ENCODE results near the gene STRIP2.
"Not testable (repeated sequence)": the region's sequence is repeated elsewhere in the genome, so short reads cannot be mapped to it uniquely, and the experiment has no call there.

STRIP2 gene

GRCh38 chr7:129470411-129470810, 36.2 kb downstream of the STRIP2 start:
- Histone ChIP-seq H3K9ac (ENCODE audit: low read length) (no peak overlapping the region), H3K4me3 (ENCODE audit: low read depth, low read length) (no peak overlapping the region), H3K4me1 (ENCODE audit: control insufficient read depth, insufficient read depth, low read length) (peaks cover 16% of the 10 kb centered on the region), H3K36me3 (ENCODE audit: control insufficient read depth, insufficient read depth, low read length) (peaks cover 21% of the 10 kb centered on the region), H3K27ac (ENCODE audit: low read depth, low read length) (no peak overlapping the region), H3K9me3 (ENCODE audit: control insufficient read depth, insufficient read depth, low read depth, low read length) (no peaks in the 10 kb centered on the region), H3K27me3 (ENCODE audit: control insufficient read depth, insufficient read depth, low read length) (no peaks in the 10 kb centered on the region)

- Histone ChIP-seq H3K4me3 (ENCODE audit: low read depth, low read length) (no peak overlapping the region), H3K4me1 (ENCODE audit: control insufficient read depth, insufficient read depth, low read length) (peaks cover 16% of the 10 kb centered on the region), H3K9ac (ENCODE audit: low read length) (no peak overlapping the region), H3K9me3 (ENCODE audit: control insufficient read depth, insufficient read depth, low read depth, low read length) (no peaks in the 10 kb centered on the region; the same call in 1 of the 2 replicates), H3K27ac (ENCODE audit: low read depth, low read length) (no peak overlapping the region), H3K27me3 (ENCODE audit: control insufficient read depth, insufficient read depth, low read length) (no peaks in the 10 kb centered on the region), H3K36me3 (ENCODE audit: control insufficient read depth, insufficient read depth, low read length) (peaks cover 16% of the 10 kb centered on the region)
Measured at GRCh38 chr7:129471402-129471827, 37.2 kb downstream of the STRIP2 start.

GRCh38 chr7:129475931-129476330, 41.7 kb downstream of the STRIP2 start:
- H3K4me3 ChIP-seq (ENCODE audit: low read depth, low read length); H3K27me3 ChIP-seq (ENCODE audit: control insufficient read depth, insufficient read depth, low read length); H3K9ac ChIP-seq (ENCODE audit: low read length); H3K27ac ChIP-seq (ENCODE audit: low read depth, low read length); H3K4me1 ChIP-seq (ENCODE audit: control insufficient read depth, insufficient read depth, low read length); H3K9me3 ChIP-seq (ENCODE audit: control insufficient read depth, insufficient read depth, low read depth, low read length): not testable (repeated sequence)
- peaks cover 17% of the 10 kb centered on the region for H3K36me3 ChIP-seq (ENCODE audit: control insufficient read depth, insufficient read depth, low read length)

GRCh38 chr7:129476398-129476797, 42.2 kb downstream of the STRIP2 start:
- H3K4me1 ChIP-seq (ENCODE audit: control insufficient read depth, insufficient read depth, low read length); H3K4me3 ChIP-seq (ENCODE audit: low read depth, low read length); H3K27ac ChIP-seq (ENCODE audit: low read depth, low read length); H3K9ac ChIP-seq (ENCODE audit: low read length); H3K27me3 ChIP-seq (ENCODE audit: control insufficient read depth, insufficient read depth, low read length); H3K9me3 ChIP-seq (ENCODE audit: control insufficient read depth, insufficient read depth, low read depth, low read length): not testable (repeated sequence)
- H3K36me3 ChIP-seq (ENCODE audit: control insufficient read depth, insufficient read depth, low read length) = peaks cover 18% of the 10 kb centered on the region

GRCh38 chr7:129479831-129480230, 45.6 kb downstream of the STRIP2 start:
- H3K36me3 ChIP-seq (ENCODE audit: control insufficient read depth, insufficient read depth, low read length) = peaks cover 15% of the 10 kb centered on the region
- H3K4me1 ChIP-seq (ENCODE audit: control insufficient read depth, insufficient read depth, low read length) = no peaks in the 10 kb centered on the region
- H3K27me3 ChIP-seq (ENCODE audit: control insufficient read depth, insufficient read depth, low read length) = no peaks in the 10 kb centered on the region
- H3K27ac ChIP-seq (ENCODE audit: low read depth, low read length) = no peak overlapping the region
- no peaks in the 10 kb centered on the region; the same call in 1 of the 2 replicates for H3K9me3 ChIP-seq (ENCODE audit: control insufficient read depth, insufficient read depth, low read depth, low read length)
- no peak overlapping the region for H3K4me3 ChIP-seq (ENCODE audit: low read depth, low read length)
- H3K9ac ChIP-seq (ENCODE audit: low read length) = no peak overlapping the region

GRCh38 chr7:129480674-129481363, 46.6 kb downstream of the STRIP2 start:
- Histone ChIP-seq H3K4me3 (ENCODE audit: low read depth, low read length) (no peak overlapping the region), H3K4me1 (ENCODE audit: control insufficient read depth, insufficient read depth, low read length) (no peaks in the 10 kb centered on the region), H3K36me3 (ENCODE audit: control insufficient read depth, insufficient read depth, low read length) (peaks cover 13% of the 10 kb centered on the region), H3K9ac (ENCODE audit: low read length) (no peak overlapping the region), H3K27ac (ENCODE audit: low read depth, low read length) (no peak overlapping the region), H3K27me3 (ENCODE audit: control insufficient read depth, insufficient read depth, low read length) (no peaks in the 10 kb centered on the region), H3K9me3 (ENCODE audit: control insufficient read depth, insufficient read depth, low read depth, low read length) (no peaks in the 10 kb centered on the region; the same call in 1 of the 2 replicates)

- not testable (repeated sequence) for H3K27ac ChIP-seq (ENCODE audit: low read depth, low read length); H3K27me3 ChIP-seq (ENCODE audit: control insufficient read depth, insufficient read depth, low read length); H3K4me1 ChIP-seq (ENCODE audit: control insufficient read depth, insufficient read depth, low read length); H3K9ac ChIP-seq (ENCODE audit: low read length); H3K9me3 ChIP-seq (ENCODE audit: control insufficient read depth, insufficient read depth, low read depth, low read length); H3K4me3 ChIP-seq (ENCODE audit: low read depth, low read length)
- H3K36me3 ChIP-seq (ENCODE audit: control insufficient read depth, insufficient read depth, low read length) = peaks cover 13% of the 10 kb centered on the region
Measured at GRCh38 chr7:129481376-129481775, 47.1 kb downstream of the STRIP2 start.

- no peaks in the 10 kb centered on the region for H3K9me3 ChIP-seq (ENCODE audit: control insufficient read depth, insufficient read depth, low read depth, low read length)
- H3K4me1 ChIP-seq (ENCODE audit: control insufficient read depth, insufficient read depth, low read length) = no peaks in the 10 kb centered on the region
- no peak overlapping the region for H3K27ac ChIP-seq (ENCODE audit: low read depth, low read length)
- H3K36me3 ChIP-seq (ENCODE audit: control insufficient read depth, insufficient read depth, low read length) = peaks cover 10% of the 10 kb centered on the region
- H3K9ac ChIP-seq (ENCODE audit: low read length) = no peak overlapping the region
- no peaks in the 10 kb centered on the region for H3K27me3 ChIP-seq (ENCODE audit: control insufficient read depth, insufficient read depth, low read length)
- H3K4me3 ChIP-seq (ENCODE audit: low read depth, low read length) = no peak overlapping the region
Measured at GRCh38 chr7:129482781-129483180, 48.5 kb downstream of the STRIP2 start.

- H3K9me3 ChIP-seq (ENCODE audit: control insufficient read depth, insufficient read depth, low read depth, low read length) = no peaks in the 10 kb centered on the region
- H3K36me3 ChIP-seq (ENCODE audit: control insufficient read depth, insufficient read depth, low read length) = no peaks in the 10 kb centered on the region
- no peak overlapping the region for H3K27ac ChIP-seq (ENCODE audit: low read depth, low read length)
- H3K4me3 ChIP-seq (ENCODE audit: low read depth, low read length) = no peak overlapping the region
- no peak overlapping the region for H3K9ac ChIP-seq (ENCODE audit: low read length)
- H3K4me1 ChIP-seq (ENCODE audit: control insufficient read depth, insufficient read depth, low read length) = no peaks in the 10 kb centered on the region
- H3K27me3 ChIP-seq (ENCODE audit: control insufficient read depth, insufficient read depth, low read length) = no peaks in the 10 kb centered on the region
Measured at GRCh38 chr7:129489491-129489890, 55.3 kb downstream of the STRIP2 start.

GRCh38 chr7:129492391-129492790, 58.2 kb downstream of the STRIP2 start:
- Histone ChIP-seq H3K9me3 (ENCODE audit: control insufficient read depth, insufficient read depth, low read depth, low read length) (no peaks in the 10 kb centered on the region), H3K4me1 (ENCODE audit: control insufficient read depth, insufficient read depth, low read length) (no peaks in the 10 kb centered on the region), H3K4me3 (ENCODE audit: low read depth, low read length) (no peak overlapping the region), H3K9ac (ENCODE audit: low read length) (no peak overlapping the region), H3K27ac (ENCODE audit: low read depth, low read length) (no peak overlapping the region), H3K36me3 (ENCODE audit: control insufficient read depth, insufficient read depth, low read length) (no peaks in the 10 kb centered on the region), H3K27me3 (ENCODE audit: control insufficient read depth, insufficient read depth, low read length) (no peaks in the 10 kb centered on the region)

- no peaks in the 10 kb centered on the region for H3K9me3 ChIP-seq (ENCODE audit: control insufficient read depth, insufficient read depth, low read depth, low read length)
- no peak overlapping the region for H3K9ac ChIP-seq (ENCODE audit: low read length)
- H3K36me3 ChIP-seq (ENCODE audit: control insufficient read depth, insufficient read depth, low read length) = no peaks in the 10 kb centered on the region
- H3K4me3 ChIP-seq (ENCODE audit: low read depth, low read length) = no peak overlapping the region
- H3K27ac ChIP-seq (ENCODE audit: low read depth, low read length) = no peak overlapping the region
- H3K27me3 ChIP-seq (ENCODE audit: control insufficient read depth, insufficient read depth, low read length) = no peaks in the 10 kb centered on the region
- no peaks in the 10 kb centered on the region for H3K4me1 ChIP-seq (ENCODE audit: control insufficient read depth, insufficient read depth, low read length)
Measured at GRCh38 chr7:129493555-129493954, 59.3 kb downstream of the STRIP2 start.
